Sigmoid colon (tissue), 7 donors: ENCODE results near the gene ABCA6. TPM values are rescaled to one million over a fixed set of nuclear protein-coding genes. Genes with fewer than 3 reads are reported as not detected.

ENCODE experiments used
- DNase-seq: peaks from one replicate; pipeline ENCODE4 v3.0.0-alpha.2; 2019
- H3K27ac ChIP-seq, 4 donors: fragments of 200-600 bp; sonication (generic); one replicate each; pipeline ENCODE4 v1.5.1; 2016 to 2019; ENCODE audit warnings: mild to moderate bottlenecking in 1 of 4
- H3K27me3 ChIP-seq, 3 donors: fragments of 200-600 bp; sonication (generic); one replicate each; pipeline ENCODE4 v1.5.1; 2019; ENCODE audit warnings: mild to moderate bottlenecking in 1 of 3
- H3K36me3 ChIP-seq, 4 donors: fragments of 200-600 bp; sonication (generic); one replicate each; pipeline ENCODE4 v1.5.1; 2016 to 2019
- H3K4me1 ChIP-seq, 4 donors: fragments of 200-600 bp; sonication (generic); one replicate each; pipeline ENCODE4 v1.5.1; 2017 to 2019
- H3K4me3 ChIP-seq, 4 donors: fragments of 200-600 bp; sonication (generic); one replicate each; pipeline ENCODE4 v1.5.1; 2017 to 2019; ENCODE audit warnings: mild to moderate bottlenecking in 2 of 4, moderate library complexity in 1 of 4
- H3K9me3 ChIP-seq, 4 donors: fragments of 200-600 bp in 3 of 4; sonication (generic) in 3 of 4; one replicate each; pipeline versions ENCODE4 v1.5.1 to v1.6.1; 2013 to 2019
- EP300 ChIP-seq, 4 donors: sonication (generic); formaldehyde crosslinking; IDR thresholded peaks; one replicate each; pipeline ENCODE4 v1.6.1; 2017; ENCODE audit warnings: antibody characterized with exemption in 4 of 4
- POLR2A ChIP-seq, 2 donors: fragments of 450-650 bp; IDR thresholded peaks; one replicate each; pipeline ENCODE4 v1.6.1; 2016; ENCODE audit warnings: antibody characterized with exemption in 2 of 2, mild to moderate bottlenecking in 2 of 2, moderate library complexity in 2 of 2
- POLR2AphosphoS5 ChIP-seq, 4 donors: sonication (generic); formaldehyde crosslinking; IDR thresholded peaks; one replicate each; pipeline ENCODE4 v1.6.1; 2017; ENCODE audit warnings: antibody characterized with exemption in 4 of 4
- WGBS, 2 donors: extraction: QIAGEN DNeasy Blood & Tissue Kit; methylation state at CpG; one replicate each; pipeline ENCODE4 v1.1.7; 2013; 5-methylcytosine and 5-hydroxymethylcytosine counted together
- intact Hi-C: fragments of 100-400 bp; cut with DNase I; formaldehyde crosslinking; loops from one replicate; pipeline ENCODE4 v1.15.1; 2023
- polyA plus RNA-seq, 3 donors: library from polyadenylated mRNA; stranded (reverse); fragments of 200-250 nt; gene quantifications; one replicate each; pipeline ENCODE4 v1.2.3, GENCODE V29; 2013
- total RNA-seq, 4 donors: library from RNA; depleted of rRNA; stranded (reverse); fragments of >200 nt; gene quantifications; one replicate each; pipeline ENCODE4 v1.1.0, GENCODE V29; 2016
- TF ChIP-seq, protein P1 (sequence below), 4 experiments: fragments of 450-650 bp in 3 of 4; fragments of 200-600 bp in 1 of 4; IDR thresholded peaks; one replicate each; pipeline ENCODE4 v1.5.1; 2016 to 2019; ENCODE audit warnings: antibody characterized with exemption in 4 of 4, mild to moderate bottlenecking in 3 of 4, moderate library complexity in 2 of 4
- donor health status: healthy with polysubstance abuse.
- donor health status: Bipolar disorder and iron deficiency.
- donor health status: healthy.

The ABCA6 gene
- total and polyA plus RNA-seq, 7 donors = 1.6 to 111 (median 31.0) TPM

DNA sequence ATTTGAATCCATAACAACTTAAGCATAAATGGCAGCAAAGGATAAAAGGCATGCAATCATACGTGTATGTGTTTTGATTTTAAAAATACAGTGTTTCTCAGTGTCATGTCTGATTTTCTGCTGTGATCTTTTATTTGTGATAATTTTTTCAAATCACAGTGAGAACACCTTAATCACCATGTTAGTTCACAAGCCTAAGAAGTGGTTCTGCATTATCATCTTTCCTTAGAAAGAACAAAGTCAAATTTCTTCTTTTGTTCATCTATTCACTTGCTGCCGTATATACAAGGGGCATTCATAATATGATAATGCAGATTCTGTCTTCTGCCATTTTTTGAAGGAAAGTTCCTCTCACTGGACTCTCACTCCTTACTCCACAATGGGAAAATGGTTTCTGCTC lies 47.7 kb downstream of the ABCA6 start:
- TF ChIP-seq POLR2A (IDR thresholded peaks at IDR 0.05) (no peak), POLR2AphosphoS5 (IDR thresholded peaks at IDR 0.05) (no peak), EP300 (IDR thresholded peaks at IDR 0.05) (no peak)
- TF ChIP-seq, protein P1, sequence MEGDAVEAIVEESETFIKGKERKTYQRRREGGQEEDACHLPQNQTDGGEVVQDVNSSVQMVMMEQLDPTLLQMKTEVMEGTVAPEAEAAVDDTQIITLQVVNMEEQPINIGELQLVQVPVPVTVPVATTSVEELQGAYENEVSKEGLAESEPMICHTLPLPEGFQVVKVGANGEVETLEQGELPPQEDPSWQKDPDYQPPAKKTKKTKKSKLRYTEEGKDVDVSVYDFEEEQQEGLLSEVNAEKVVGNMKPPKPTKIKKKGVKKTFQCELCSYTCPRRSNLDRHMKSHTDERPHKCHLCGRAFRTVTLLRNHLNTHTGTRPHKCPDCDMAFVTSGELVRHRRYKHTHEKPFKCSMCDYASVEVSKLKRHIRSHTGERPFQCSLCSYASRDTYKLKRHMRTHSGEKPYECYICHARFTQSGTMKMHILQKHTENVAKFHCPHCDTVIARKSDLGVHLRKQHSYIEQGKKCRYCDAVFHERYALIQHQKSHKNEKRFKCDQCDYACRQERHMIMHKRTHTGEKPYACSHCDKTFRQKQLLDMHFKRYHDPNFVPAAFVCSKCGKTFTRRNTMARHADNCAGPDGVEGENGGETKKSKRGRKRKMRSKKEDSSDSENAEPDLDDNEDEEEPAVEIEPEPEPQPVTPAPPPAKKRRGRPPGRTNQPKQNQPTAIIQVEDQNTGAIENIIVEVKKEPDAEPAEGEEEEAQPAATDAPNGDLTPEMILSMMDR (IDR thresholded peaks at IDR 0.05) = no peak
- H3K4me3 ChIP-seq = no peak overlapping the region
- no peak for DNase-seq
- H3K9me3 ChIP-seq = no peaks in the 10 kb centered on the region
- H3K4me1 ChIP-seq = no peaks in the 10 kb centered on the region
- intact Hi-C loops = no loop called here
- no peak overlapping the region for H3K27ac ChIP-seq
- peaks cover 0 to 15% (median 0%) of the 10 kb centered on the region in 4 donors for H3K36me3 ChIP-seq
- 90 to 98% methylated on average over 2 of the region's 2 CpGs for WGBS, 2 donors
- no peaks in the 10 kb centered on the region for H3K27me3 ChIP-seq

DNA sequence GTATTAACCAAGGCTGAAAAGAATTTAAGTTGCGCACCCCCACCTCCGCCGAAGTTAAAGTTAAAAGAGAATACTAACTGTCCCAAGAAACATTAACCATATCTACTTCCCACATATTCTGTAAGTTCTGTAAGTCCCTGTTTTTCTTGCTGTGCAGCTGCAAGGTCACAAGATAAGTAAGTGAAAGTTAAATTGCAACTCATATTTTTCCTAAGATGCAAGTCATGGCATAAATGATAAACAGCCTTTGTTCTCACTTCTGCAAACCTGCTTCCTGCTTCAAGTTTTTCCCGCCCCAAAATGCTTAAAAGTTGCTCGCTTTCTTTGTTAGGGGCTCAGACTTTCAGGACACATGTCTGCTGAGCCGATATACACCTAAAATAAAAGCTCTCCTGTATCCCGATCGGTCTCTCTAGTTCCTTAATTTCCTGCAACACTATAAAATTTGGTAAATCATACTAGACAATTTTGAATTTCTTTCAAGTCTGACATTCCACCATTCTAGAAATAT lies 48.4 kb downstream of the ABCA6 start:
- WGBS, 2 donors = 31 to 32% methylated on average over 8 of the region's 8 CpGs
- Histone ChIP-seq H3K9me3 (no peaks in the 10 kb centered on the region), H3K27ac (no peak overlapping the region), H3K4me3 (no peak overlapping the region), H3K4me1 (no peaks in the 10 kb centered on the region), H3K27me3 (no peaks in the 10 kb centered on the region), H3K36me3 (peaks cover 0 to 15% (median 0%) of the 10 kb centered on the region in 4 donors)
- no peak for DNase-seq
- intact Hi-C loops = no loop called here
- TF ChIP-seq EP300 (IDR thresholded peaks at IDR 0.05) (no peak), POLR2A (IDR thresholded peaks at IDR 0.05) (no peak), POLR2AphosphoS5 (IDR thresholded peaks at IDR 0.05) (no peak)
- TF ChIP-seq, protein P1 (IDR thresholded peaks at IDR 0.05) = no peak

DNA sequence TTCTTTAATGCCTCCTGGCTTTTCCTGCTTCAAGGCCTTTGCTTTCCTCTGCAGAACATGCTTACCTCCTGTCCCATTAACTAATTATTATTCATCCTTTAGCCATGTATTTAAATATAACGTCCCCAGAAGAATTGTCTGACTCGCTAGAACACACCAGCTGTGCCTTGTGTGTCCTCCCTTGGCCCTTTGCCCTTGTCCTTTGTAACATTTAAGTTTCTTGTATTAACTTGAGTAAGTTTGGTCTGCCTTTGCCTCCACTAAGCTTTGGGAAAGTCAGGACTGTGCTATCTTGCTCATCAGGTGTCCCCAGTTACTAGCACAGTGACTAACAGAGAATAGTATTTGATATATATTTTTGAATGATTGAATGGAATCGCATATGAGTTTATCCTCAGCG lies 51.3 kb downstream of the ABCA6 start:
- Histone ChIP-seq H3K27me3 (no peaks in the 10 kb centered on the region), H3K36me3 (peaks cover 0 to 15% (median 0%) of the 10 kb centered on the region in 4 donors), H3K27ac (no peak overlapping the region), H3K9me3 (no peaks in the 10 kb centered on the region), H3K4me1 (no peaks in the 10 kb centered on the region), H3K4me3 (no peak overlapping the region)
- intact Hi-C loops = no loop called here
- TF ChIP-seq, protein P1 (IDR thresholded peaks at IDR 0.05) = no peak
- TF ChIP-seq POLR2A (IDR thresholded peaks at IDR 0.05) (no peak), POLR2AphosphoS5 (IDR thresholded peaks at IDR 0.05) (no peak), EP300 (IDR thresholded peaks at IDR 0.05) (no peak)
- WGBS, 2 donors = 90 to 92% methylated on average over 4 of the region's 4 CpGs
- no peak for DNase-seq

DNA sequence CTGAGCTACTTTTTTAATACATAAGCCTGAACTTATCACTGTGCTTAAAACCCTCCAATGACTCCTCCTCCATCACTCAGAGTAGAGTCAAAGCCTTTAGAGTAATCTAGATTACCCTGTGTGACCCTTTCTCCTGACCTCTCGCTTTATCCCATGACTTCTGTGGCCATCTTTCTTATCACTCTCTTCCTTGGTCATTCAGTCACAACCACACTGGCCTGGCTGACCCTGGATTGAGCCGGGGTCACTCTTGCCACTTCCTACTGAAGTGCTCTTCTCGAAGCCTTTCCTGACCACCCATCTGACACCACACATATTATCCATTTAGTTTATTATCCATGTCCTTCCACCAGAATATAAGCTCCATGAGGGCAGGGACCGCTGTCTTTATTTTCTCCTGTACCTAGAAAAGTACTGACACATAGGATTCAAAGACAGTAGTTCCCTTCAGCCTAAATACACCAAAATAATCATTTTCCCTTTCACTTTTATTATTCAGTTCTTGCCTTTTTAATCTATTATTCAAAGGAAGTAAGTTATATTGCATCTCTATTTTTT lies 53.0 kb downstream of the ABCA6 start:
- no peak overlapping the region for H3K4me3 ChIP-seq
- TF ChIP-seq, protein P1 (IDR thresholded peaks at IDR 0.05) = no peak
- TF ChIP-seq EP300 (IDR thresholded peaks at IDR 0.05) (no peak), POLR2AphosphoS5 (IDR thresholded peaks at IDR 0.05) (no peak), POLR2A (IDR thresholded peaks at IDR 0.05) (no peak)
- H3K27ac ChIP-seq = no peak overlapping the region
- no peaks in the 10 kb centered on the region for H3K4me1 ChIP-seq
- DNase-seq = no peak
- no peaks in the 10 kb centered on the region for H3K9me3 ChIP-seq
- 82 to 84% methylated on average over 4 of the region's 4 CpGs for WGBS, 2 donors
- no peaks in the 10 kb centered on the region for H3K27me3 ChIP-seq
- peaks cover 0 to 14% (median 0%) of the 10 kb centered on the region in 4 donors for H3K36me3 ChIP-seq
- intact Hi-C loops = no loop called here

DNA sequence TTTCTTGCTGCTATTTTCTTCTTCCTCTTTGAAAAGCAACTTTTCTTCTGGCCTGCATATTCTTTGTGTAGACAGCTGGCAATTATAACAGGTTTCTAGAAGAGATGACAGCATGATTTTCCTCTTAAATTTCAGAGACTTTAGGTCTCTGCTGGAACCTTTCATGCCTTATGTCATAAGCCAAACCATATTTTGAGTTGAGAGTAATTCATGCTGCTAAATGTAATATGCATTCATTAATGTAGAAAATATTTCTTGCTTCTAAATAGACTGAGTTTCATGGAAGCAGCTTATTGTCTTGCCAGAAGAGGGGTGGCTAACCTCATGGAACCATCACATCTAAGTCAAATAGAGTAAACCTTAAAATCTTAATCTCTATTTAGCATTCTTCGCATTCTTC lies 55.1 kb downstream of the ABCA6 start:
- intact Hi-C loops = no loop called here
- Histone ChIP-seq H3K4me3 (no peak overlapping the region), H3K27me3 (no peaks in the 10 kb centered on the region), H3K27ac (no peak overlapping the region), H3K4me1 (no peaks in the 10 kb centered on the region), H3K36me3 (peaks cover 0 to 27% (median 3%) of the 10 kb centered on the region in 4 donors), H3K9me3 (peaks cover 0 to 5% (median 0%) of the 10 kb centered on the region in 4 donors)
- 93 to 95% methylated on average over 1 of the region's 1 CpG for WGBS, 2 donors
- DNase-seq = no peak
- TF ChIP-seq EP300 (IDR thresholded peaks at IDR 0.05) = no peak
- TF ChIP-seq, protein P1 (IDR thresholded peaks at IDR 0.05) = no peak
- no peak for TF ChIP-seq POLR2A (IDR thresholded peaks at IDR 0.05)
- no peak for TF ChIP-seq POLR2AphosphoS5 (IDR thresholded peaks at IDR 0.05)
